CD4-positive, alpha-beta T cell treated with Interleukin-10 for 1 hour (primary cell): ENCODE measurements around the gene ADAP1.

Experiments
- DNase-seq: peaks from one replicate; pipeline ENCODE4 v3.0.0-alpha.2; 2020

ADAP1 gene

DNA sequence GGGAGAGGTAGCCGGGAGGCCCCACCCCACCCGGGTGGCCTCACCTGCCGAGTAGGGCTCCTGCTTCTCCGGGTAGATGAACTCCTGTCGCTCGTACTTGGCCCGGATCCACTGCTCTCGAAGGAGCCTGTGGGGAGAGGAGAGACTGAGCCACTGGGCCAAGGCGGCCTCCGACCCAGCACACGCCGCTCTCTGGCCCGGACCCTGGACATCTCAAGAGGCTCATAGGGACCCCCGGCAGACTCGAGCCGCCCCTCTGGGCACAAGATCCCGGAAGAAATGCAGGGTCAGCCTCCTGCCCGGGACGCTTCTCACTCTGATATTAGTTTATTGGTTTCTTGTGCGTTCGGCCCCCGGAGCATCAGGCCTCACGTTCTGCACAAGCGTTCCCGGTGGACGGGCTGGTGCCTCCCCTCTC, 34.5 kb downstream of the ADAP1 start:
- DNase-seq, result no peak

DNA sequence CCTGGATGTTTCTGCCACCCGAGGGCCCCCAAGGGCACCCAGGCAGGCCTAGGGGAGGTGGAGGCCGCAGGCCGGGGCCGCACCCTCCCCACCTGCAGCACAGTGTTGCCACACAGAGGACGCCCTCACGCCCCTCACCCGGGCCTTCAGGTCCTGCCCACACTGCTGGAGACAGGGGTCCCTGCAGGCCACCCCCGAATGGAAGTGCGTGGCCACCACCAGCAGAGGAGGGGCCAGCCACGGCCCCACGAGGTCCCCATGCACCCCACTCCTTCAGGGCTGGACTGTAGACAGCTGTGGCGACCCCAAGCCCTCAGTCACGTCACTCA, 35.4 kb downstream of the ADAP1 start:
- DNase-seq, result no peak

DNA sequence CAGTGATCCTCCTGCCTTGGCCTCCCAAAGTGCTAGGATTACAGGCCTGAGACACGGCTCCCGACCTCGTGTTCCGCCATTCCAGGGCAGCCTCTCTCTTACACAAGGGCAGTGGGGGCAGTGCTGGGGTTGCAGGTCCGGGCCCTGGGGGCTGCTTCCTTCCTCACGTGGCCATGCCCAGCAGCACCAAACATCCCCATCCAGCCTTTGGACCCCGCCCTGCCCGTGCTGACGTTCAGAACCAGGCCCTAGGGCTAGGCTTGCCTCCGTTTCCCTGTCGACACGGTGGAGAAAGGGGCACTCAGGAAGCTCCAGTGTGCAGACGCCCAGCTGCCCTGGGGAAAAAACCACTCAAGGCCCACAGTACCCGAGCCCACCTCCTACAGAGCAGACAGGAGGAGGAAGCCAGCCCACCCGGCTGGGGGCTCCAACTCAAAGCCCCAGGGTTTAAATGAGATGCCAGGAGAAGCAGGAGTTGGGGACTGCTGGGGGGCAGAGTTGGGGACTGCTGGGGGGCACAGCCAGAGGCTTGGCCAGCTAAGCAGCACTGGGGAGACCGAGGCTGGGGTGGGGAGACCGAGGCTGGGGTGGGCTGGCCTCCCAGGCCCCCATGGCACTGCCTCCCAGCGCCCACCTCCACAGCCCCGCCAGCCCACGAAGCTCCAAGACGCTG, 35.9 kb downstream of the ADAP1 start:
- no peak for DNase-seq

DNA sequence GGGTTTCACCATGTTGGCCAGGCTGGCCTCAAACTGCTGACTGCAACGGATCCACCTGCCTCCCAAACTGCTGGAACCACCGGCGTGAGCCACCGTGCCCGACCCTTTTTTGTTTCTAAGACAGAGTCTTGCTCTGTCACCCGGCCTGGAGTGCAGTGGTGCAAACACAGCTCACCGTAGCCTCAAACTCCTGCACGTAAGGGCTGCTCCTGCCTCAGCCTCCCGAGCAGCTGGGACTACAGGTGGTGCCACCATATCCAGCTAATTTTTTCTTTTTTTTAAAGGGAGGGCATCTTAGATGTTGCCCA, 36.4 kb downstream of the ADAP1 start:
- no peak for DNase-seq

- no peak for DNase-seq
Measured at GRCh38 chr7:917255-918117, 37.0 kb downstream of the ADAP1 start.

- DNase-seq, result no peak
Measured at GRCh38 chr7:916291-916941, 38.1 kb downstream of the ADAP1 start.

DNA sequence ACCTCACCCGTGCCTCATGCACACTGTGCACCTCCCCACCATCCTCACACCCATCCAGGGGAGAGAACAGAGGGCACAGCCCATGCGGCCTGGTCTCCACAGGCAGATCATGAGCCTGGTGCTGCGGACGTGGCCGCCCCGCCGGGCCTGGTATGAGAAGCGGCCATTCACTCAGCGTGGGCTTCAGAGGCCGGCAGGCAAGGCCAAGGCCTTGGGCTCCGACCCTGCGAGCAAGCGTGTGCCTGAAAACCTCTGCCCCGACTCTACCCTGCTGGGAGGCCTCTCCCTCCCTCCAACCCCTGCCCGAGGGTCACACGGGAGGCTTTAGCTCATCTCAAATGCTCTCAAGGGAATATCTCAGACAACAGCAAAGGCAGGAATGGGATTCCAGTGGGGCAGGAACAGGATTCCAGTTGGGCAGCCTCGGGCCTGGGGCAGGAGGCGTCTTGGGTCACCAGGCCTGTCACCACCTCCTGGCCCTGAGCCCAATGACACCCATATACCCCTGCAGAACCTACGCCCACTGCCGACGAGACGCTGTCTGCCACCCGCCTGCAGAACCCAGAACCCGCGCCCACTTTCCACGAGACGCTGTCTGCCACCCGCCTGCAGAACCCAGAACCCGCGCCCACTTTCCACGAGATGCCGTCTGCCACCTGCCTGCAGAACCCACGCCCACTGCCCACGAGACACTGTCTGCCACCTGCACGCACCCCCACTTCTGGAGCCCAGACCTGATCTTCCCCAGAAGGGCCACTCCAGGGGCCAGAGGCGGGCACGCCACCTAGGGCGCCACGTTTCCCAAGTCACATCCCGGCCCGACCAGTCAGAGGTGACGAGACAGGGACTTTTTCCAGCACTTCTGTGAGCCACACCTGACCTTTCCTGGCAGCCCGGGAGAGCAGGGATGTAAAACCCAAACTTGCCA, 38.9 kb downstream of the ADAP1 start:
- no peak for DNase-seq

GRCh38 chr7:914521-915194, 39.8 kb downstream of the ADAP1 start:
- no peak for DNase-seq

DNA sequence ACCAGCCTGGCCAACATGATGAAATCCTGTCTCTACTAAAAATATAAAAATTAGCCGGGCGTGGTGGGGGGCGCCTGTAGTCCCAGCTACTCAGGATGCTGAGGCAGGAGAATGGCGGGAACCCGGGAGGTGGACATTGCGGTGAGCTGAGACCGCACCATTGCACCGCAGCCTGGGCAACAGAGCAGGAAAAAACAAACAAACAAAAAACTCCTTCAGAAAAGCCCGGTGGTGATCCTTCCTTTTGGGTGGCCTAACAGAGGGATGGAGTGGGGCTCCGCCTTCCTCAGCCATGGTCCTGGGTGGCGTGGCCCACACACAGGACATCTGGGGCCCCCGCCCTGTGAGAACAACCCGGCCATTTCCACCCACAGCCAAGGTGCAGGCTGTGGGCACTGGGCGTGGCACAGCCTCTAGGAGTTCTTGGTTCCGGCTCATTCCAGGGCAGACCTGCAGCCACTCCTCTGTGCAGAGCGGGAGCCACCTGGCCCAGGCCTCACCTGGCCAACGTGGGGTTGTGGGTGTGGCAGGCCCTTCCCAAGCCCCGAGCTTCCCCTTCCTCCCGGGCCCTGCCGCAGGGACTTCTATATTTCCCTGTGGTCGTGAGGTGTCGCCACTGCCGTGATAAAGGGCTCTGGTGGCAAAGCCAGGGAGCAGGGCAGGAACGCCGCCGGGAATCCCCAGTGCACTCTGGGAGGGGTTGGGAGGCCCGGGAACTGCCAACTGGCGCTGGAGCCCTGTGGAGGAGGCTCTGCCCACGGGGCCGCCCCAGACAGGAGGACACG, 40.6 kb downstream of the ADAP1 start:
- DNase-seq, result no peak

GRCh38 chr7:911791-912480, 42.5 kb downstream of the ADAP1 start:
- DNase-seq, result no peak

GRCh38 chr7:910931-911431, 43.5 kb downstream of the ADAP1 start:
- no peak for DNase-seq

- DNase-seq, result no peak
Measured at GRCh38 chr7:910441-910861, 44.0 kb downstream of the ADAP1 start.

DNA sequence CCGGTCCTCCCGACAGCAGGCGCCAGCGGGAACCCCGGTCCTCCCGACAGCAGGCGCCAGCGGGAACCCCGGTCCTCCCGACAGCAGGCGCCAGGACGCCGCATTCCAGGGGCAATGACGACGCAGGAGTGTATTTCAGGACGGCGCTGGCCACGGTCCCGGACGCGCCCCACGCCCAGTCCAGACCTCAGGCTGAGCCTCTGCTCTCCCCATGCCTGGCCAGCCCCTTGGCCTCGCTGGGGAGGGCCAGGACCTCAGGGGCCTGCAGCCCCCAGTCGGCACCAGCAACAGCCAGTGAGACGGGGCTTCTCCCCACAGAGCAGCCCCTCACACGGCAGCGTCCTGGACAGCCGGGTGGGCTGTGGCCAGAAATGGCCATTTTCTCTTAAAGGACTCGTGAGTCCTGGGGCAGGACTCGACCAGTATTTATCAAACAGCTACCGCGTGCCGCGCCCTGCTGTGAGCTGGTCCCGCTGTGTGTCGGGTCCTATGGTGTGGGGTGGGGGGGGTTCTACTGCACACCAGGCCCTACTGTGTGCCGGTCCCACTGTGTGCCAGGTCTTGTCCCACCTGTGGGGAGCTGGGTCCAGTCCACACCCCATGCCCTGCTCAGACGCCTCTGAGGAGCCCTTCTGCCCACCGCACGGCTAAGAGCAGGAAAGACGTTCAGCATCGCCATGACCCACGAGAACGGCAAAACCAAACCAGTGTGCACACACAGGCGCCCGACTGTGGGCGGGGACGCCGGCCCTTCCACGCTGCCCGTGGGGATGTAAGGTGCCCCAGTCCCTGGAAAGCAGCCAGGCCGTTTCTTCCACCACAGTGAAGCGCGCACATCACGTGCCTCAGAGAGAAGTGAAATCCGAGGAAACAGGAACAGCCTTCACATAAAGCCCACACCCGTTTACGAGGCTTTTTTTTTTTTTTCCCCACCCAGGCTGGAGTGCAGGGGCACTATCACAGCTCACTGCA, 44.8 kb downstream of the ADAP1 start:
- peak; percentile 41 for DNase-seq

DNA sequence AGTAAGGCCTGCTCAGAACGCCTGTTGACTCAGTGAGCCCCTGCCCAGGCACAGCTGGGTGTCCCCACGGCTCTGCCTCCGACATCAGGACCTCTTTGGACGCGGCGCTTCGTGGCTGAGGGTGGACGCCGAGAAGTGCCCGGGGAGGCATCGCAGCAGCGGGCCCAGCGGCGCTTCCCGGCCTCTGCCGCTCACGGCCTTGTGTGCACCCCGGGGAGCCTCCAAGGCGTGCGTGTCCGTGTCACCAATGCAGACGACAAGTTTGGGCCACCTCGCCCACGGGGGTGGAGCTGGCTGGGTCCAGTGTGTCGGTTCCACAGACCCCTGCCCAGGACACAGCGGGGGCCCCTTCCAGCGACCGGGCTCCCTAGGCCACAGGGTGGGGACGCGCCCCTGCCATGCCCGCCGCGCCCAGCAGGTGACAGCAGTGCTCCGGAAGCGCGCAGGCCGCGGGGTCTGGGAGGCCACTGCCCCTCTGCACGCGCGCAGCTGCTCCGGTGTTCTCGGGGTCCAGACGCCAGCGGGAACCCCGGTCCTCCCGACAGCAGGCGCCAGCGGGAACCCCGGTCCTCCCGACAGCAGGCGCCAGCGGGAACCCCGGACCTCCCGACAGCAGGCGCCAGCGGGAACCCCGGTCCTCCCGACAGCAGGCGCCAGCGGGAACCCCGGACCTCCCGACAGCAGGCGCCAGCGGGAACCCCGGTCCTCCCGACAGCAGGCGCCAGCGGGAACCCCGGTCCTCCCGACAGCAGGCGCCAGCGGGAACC, 45.7 kb downstream of the ADAP1 start:
- DNase-seq, result peak; percentile 72

- no peak for DNase-seq
Measured at GRCh38 chr7:908159-908581, 46.3 kb downstream of the ADAP1 start.

DNA sequence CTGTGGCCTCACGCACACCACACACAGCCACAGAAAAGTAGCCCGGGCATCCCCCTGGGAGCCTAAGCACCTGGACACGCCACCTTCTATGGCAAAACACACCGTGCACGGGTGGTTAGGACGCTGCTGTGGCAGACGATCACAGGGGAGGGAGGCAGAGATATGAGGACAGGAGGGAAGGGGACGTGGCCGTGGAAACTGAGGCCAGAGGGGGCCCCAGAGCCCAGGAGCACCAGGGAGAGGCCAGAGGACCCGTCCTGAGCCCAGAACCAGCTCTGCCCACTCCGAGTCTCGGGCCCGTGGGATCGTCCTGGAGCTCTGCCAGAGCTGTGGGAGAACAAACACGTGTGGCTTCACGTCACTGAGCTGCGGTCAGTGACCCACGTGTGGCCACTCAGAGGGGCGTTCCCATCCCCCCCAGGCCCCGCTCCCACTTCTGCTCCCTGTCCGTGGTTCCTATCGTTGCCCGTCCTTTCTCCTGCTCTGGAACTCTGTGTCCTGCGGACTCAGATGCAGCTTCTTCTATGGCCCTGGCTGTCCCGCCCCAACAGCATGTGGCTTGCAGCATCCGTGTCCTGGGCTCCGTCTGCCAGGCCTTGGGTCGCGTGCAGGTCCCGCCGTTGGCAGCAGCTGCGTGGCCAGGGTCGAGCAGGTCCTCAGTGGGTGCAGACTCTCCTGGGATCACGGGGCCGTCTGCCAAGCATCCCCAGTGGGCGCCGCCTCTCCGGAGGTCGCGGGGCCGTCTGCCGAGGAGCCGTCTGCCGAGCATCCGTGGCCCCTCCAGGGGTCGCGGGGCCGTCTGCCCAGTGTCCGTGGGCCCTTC, 47.1 kb downstream of the ADAP1 start:
- DNase-seq, result peak; percentile 41

- DNase-seq, result no peak
Measured at GRCh38 chr7:906776-907157, 47.7 kb downstream of the ADAP1 start.

GRCh38 chr7:904847-905246, 49.6 kb downstream of the ADAP1 start:
- DNase-seq, result no peak
